GM13976 (cell line): ENCODE results near the gene B9D1.
A peak's percentile ranks its signal among the peaks of the same experiment; 100 is the strongest.

Source experiments
- DNase-seq: peaks from one replicate; pipeline ENCODE4 v3.0.0; 2012; ENCODE audit warnings: low spot score
- in situ Hi-C: fragments of 300-500 bp; cut with MboI; formaldehyde crosslinking; loops from one replicate; pipeline ENCODE4 v1.12.0; 2022; ENCODE audit warnings: low sequenced_read_pairs, mixed read lengths, inconsistent platforms; ENCODE audit not compliant: unreplicated experiment
- TF ChIP-seq, protein P1 (sequence below): IDR thresholded peaks from 2 replicates; pipeline ENCODE4 v1.5.1; 2012; ENCODE audit warnings: borderline replicate concordance, mild to moderate bottlenecking; ENCODE audit not compliant: insufficient read depth; ENCODE audit errors: extremely low read depth, missing control alignments, control extremely low read depth

Gene B9D1

GRCh38 chr17:19308398-19308797 is 54.1 kb downstream of the B9D1 start:
- in situ Hi-C loops = no loop called here
- no peak for DNase-seq

GRCh38 chr17:19307521-19307920 is 55.0 kb downstream of the B9D1 start:
- in situ Hi-C loops = no loop called here
- TF ChIP-seq, protein P1, sequence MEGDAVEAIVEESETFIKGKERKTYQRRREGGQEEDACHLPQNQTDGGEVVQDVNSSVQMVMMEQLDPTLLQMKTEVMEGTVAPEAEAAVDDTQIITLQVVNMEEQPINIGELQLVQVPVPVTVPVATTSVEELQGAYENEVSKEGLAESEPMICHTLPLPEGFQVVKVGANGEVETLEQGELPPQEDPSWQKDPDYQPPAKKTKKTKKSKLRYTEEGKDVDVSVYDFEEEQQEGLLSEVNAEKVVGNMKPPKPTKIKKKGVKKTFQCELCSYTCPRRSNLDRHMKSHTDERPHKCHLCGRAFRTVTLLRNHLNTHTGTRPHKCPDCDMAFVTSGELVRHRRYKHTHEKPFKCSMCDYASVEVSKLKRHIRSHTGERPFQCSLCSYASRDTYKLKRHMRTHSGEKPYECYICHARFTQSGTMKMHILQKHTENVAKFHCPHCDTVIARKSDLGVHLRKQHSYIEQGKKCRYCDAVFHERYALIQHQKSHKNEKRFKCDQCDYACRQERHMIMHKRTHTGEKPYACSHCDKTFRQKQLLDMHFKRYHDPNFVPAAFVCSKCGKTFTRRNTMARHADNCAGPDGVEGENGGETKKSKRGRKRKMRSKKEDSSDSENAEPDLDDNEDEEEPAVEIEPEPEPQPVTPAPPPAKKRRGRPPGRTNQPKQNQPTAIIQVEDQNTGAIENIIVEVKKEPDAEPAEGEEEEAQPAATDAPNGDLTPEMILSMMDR = no peak
- DNase-seq = no peak

More at GRCh38 chr17:19308398-19308797, 54.1 kb downstream of the B9D1 start:
- TF ChIP-seq, protein P1 = no peak

DNA sequence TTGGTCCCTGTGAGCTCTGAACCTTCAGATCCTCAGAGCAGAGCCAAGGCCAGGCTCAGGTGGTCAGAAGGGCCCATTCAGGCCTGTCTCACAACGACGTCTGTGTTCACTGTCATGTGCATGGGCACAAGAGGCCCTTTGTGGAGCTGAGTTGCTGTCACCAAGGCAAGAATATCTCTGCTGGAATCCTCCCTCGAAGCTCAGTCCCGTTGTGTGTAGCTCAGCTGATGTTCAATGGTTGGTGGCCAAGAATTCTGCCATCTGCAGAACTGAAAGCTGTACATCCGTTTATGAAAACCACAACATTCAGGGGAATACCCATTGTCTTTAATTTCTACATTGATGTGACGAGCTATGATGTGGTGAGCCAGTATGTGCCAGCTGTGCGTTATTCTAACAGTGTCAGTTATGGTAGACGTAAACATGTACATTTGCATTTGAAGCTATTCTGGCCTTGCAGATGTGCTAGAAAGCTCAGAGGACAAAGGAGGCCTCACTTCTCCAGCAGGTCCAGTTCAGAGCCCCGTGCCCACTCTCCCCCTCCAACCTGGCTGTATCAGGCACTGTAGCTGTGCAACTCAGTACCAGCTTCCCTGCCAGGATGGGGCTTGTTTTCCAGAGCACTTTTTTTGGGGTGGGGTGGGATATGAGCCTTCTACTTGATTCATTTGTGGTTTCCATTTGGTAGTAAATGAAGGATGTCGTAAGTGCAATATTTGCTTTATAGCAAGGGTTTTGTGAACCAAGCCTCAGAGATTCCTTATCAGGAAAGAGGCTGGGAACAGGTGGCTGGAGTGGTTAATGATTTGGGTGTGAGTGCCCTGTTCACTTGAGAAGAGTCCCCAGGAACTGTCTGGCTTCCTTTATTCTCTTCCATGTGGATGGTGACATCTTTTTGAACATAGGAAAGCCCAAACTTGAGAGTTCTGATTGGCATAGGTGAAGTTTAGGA is 56.1 kb downstream of the B9D1 start:
- peak; percentile 69 for DNase-seq
- TF ChIP-seq, protein P1 = no peak
- in situ Hi-C loops = no loop called here

DNA sequence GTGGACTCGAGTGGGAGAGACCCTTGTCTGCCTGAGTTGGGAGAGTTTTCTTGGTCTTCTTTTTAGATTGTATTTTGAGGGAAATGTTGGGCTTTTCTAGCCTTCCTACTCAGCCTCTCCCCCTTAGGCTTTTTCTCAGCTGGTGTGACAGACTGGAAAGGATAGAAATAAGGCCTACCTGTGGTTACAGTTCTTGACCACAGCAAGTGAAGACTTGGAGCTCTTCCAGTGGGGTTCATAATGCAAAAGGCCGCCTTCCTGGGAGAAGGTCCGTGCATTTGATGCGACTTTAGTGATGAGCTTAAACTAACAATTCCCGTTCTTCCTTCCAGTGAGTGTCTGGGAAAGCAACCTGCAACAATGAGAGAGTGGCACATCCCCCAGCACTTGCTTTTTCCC is 56.8 kb downstream of the B9D1 start:
- in situ Hi-C loops = no loop called here
- no peak for DNase-seq
- TF ChIP-seq, protein P1 = no peak

DNA sequence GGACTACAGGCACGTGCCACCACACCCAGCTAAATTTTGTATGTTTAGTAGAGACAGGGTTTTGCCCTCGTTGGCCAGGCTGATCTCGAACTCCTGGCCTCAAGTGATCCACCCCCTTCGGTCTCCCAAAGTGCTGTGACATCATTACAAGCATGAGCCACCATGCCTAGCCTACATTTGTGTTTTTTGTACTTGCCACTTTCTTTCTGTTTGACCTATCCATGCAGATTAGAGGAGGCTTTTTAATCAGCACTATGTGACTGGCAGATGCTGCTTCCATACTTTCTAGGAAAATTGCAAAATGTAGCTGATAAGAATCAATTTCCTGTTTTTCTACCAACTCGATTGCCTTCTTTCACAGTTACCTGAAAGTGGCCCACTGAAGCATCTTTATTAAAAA is 57.3 kb downstream of the B9D1 start:
- TF ChIP-seq, protein P1 = no peak
- in situ Hi-C loops = no loop called here

GRCh38 chr17:19304751-19305150 is 57.8 kb downstream of the B9D1 start:
- TF ChIP-seq, protein P1 = no peak
- no peak for DNase-seq
- in situ Hi-C loops = no loop called here

More for the DNA sequence above, 57.3 kb downstream of the B9D1 start:
- no peak for DNase-seq

- TF ChIP-seq, protein P1 = no peak
- in situ Hi-C loops = no loop called here
- no peak for DNase-seq
Observed at GRCh38 chr17:19304209-19304608, 58.3 kb downstream of the B9D1 start.
